CD4-positive, alpha-beta T cell treated with Interleukin-15 for 1 hour (primary cell): ENCODE data around the gene MS4A13.
"Not testable (repeated sequence)": the region's sequence is repeated elsewhere in the genome, so short reads cannot be mapped to it uniquely, and the experiment has no call there.

Source experiments
- DNase-seq: peaks from one replicate; pipeline ENCODE4 v3.0.0-alpha.2; 2020

The MS4A13 gene

GRCh38 chr11:60532383-60532782 lies 17.2 kb downstream of the MS4A13 start:
- DNase-seq = not testable (repeated sequence)

GRCh38 chr11:60538627-60539026 lies 23.4 kb downstream of the MS4A13 start:
- DNase-seq = not testable (repeated sequence)

- no peak for DNase-seq
Measured at GRCh38 chr11:60544077-60544476, 28.9 kb downstream of the MS4A13 start.

GRCh38 chr11:60561254-60561653 lies 46.1 kb downstream of the MS4A13 start:
- no peak for DNase-seq

GRCh38 chr11:60563553-60564235 lies 48.5 kb downstream of the MS4A13 start:
- DNase-seq = no peak

- DNase-seq = no peak
Measured at GRCh38 chr11:60566776-60567175, 51.6 kb downstream of the MS4A13 start.

GRCh38 chr11:60570970-60571369 lies 55.8 kb downstream of the MS4A13 start:
- DNase-seq = no peak

- no peak for DNase-seq
Measured at GRCh38 chr11:60589611-60590010, 74.4 kb downstream of the MS4A13 start.
